Adipocyte (in vitro differentiated cells): ENCODE measurements around the gene LPIN2.
A peak's percentile ranks its signal among the peaks of the same experiment; 100 is the strongest.
"Not testable (repeated sequence)": the region's sequence is repeated elsewhere in the genome, so short reads cannot be mapped to it uniquely, and the experiment has no call there.

Experiments used
- DNase-seq: peaks from one replicate; pipeline ENCODE4 v3.0.0-alpha.2; 2015; ENCODE audit warnings: low read depth
- H3K27me3 ChIP-seq: replicated peaks from 2 replicates; pipeline ENCODE4 v1.7.0; 2013; ENCODE audit warnings: mild to moderate bottlenecking, low read length, moderate library complexity; ENCODE audit not compliant: control insufficient read depth, insufficient read depth
- H3K36me3 ChIP-seq: 2 replicates; pipeline ENCODE4 v1.7.0; 2013; ENCODE audit warnings: low read length, mild to moderate bottlenecking, moderate library complexity; ENCODE audit not compliant: control insufficient read depth, insufficient read depth, severe bottlenecking
- H3K4me1 ChIP-seq: 2 replicates; pipeline ENCODE4 v1.7.0; 2013; ENCODE audit warnings: mild to moderate bottlenecking, low read length, moderate library complexity; ENCODE audit not compliant: control insufficient read depth, insufficient read depth
- H3K4me3 ChIP-seq: 2 replicates; pipeline ENCODE4 v1.7.0; 2013; ENCODE audit warnings: mild to moderate bottlenecking, low read length, moderate library complexity
- H3K9ac ChIP-seq: 2 replicates; pipeline ENCODE4 v1.7.0; 2013; ENCODE audit warnings: mild to moderate bottlenecking, low read length, moderate library complexity
- H3K9me3 ChIP-seq: 2 replicates; pipeline ENCODE4 v1.7.0; 2013; ENCODE audit warnings: mild to moderate bottlenecking, low read length, moderate library complexity; ENCODE audit not compliant: control insufficient read depth

Gene LPIN2

DNA sequence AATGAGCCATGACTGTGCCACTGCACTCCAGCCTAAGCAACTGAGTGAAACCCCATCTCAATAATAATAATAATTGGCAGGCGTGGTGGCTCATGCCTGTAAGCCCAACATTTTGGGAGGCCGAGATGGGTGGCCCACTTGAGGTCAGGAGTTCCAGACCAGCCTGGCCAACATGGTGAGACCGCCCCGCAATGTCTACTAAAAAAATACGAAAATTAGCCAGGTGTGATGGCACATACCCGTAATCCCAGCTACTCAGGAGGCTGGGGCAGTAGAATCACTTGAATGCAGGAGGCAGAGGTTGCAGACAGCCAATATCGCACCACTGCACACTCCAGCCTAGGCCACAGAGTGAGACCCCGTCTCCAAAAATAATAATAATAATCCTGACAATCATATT lies 27.9 kb upstream of the LPIN2 start:
- H3K4me1 ChIP-seq, result peaks cover 5% of the 10 kb centered on the region
- DNase-seq, result no peak
- H3K36me3 ChIP-seq, result no peaks in the 10 kb centered on the region
- H3K9ac ChIP-seq, result no peak overlapping the region
- no peaks in the 10 kb centered on the region for H3K27me3 ChIP-seq
- H3K4me3 ChIP-seq, result no peak overlapping the region
- no peaks in the 10 kb centered on the region for H3K9me3 ChIP-seq

DNA sequence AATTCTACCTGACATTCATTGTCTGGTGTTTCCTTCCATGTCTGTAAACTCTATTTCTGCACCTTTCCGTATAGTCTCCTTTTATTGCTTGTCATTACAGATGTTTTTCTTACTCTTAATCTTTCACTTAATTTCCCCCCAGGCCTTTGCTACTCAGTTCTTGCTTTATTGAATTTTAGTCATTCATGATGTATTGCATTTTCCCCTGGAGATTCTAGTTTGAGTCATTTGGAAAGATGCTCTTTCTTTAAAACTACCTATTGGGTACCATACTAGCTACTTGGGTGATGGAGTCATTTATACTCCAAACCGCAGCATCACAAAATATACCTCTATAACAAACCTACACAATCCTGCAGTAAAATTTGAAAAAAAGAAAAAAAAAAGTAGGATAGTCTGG lies 27.2 kb upstream of the LPIN2 start:
- no peak overlapping the region for H3K4me3 ChIP-seq
- H3K27me3 ChIP-seq, result no peaks in the 10 kb centered on the region
- H3K4me1 ChIP-seq, result peaks cover 5% of the 10 kb centered on the region

DNA sequence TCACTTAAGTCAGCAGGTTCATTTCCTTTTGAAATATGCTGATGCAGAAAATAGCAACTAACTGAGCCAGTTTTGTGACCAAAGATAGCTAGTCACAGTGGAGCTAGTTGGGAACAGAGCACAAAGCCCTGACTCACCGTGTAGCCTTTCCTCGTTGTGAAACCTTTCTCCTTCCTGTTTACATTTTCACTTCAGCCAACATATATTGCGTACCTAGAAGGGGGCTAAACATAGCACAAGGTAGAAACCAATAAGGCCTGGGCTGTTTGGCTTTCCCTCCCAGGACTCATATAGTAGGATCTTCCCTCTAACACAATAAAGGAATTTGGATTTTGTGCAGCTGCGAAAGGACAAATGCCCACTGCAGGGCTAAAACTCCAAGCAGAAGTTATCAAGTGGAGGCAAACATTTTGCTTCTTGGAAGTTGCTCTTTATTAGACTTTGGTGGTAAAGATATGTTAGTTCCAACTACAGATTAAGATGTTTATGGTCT lies 24.5 kb upstream of the LPIN2 start:
- peaks cover 5% of the 10 kb centered on the region for H3K4me1 ChIP-seq
- H3K36me3 ChIP-seq, result no peaks in the 10 kb centered on the region
- no peak overlapping the region for H3K9ac ChIP-seq
- H3K27me3 ChIP-seq, result no peaks in the 10 kb centered on the region
- H3K9me3 ChIP-seq, result no peaks in the 10 kb centered on the region
- DNase-seq, result peak; percentile 75
- no peak overlapping the region for H3K4me3 ChIP-seq

More for the DNA sequence above, 27.2 kb upstream of the LPIN2 start:
- Histone ChIP-seq H3K9me3 (no peaks in the 10 kb centered on the region), H3K9ac (no peak overlapping the region), H3K36me3 (no peaks in the 10 kb centered on the region)
- DNase-seq, result no peak

DNA sequence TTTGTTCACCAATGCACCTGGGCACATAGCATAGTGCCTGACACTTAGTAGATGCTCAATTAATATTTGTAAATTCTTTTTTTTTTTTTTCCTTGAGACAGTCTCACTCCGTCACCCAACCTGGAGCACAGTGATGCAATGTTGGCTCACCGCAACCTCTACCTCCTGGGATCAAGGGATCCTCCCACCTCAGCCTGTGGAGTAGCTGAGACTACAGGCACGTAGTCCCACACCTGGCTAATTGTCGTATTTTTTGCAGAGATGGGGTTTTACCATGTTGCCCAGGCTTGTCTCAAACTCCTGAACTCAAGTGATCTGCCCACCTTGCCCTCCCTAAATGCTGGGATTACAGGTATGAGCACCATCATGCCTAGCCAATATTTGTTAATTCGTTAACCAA lies 23.2 kb upstream of the LPIN2 start:
- Histone ChIP-seq H3K27me3 (no peaks in the 10 kb centered on the region), H3K4me3 (no peak overlapping the region), H3K9ac (no peak overlapping the region), H3K4me1 (peaks cover 5% of the 10 kb centered on the region), H3K9me3 (no peaks in the 10 kb centered on the region), H3K36me3 (no peaks in the 10 kb centered on the region)
- DNase-seq, result no peak

DNA sequence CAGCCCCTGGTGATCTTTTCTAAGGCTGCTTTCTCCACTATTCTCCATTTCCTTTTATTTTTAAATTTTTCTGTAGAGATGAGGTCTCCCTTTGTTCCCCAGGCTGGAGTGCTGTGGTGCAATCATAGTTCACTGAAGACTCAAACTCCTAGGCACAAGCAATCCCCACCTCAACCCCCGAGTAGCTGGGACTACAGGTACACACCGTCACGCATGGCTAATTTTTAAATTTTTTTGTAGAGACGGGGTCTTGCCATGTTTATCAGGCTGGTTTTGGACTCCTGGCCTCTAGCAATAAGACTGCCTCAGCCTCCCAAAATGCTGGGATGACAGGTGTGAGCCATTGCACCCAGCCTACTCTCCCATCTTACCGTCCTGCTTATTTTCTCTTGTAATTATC lies 22.7 kb upstream of the LPIN2 start:
- peaks cover 5% of the 10 kb centered on the region for H3K4me1 ChIP-seq
- no peak overlapping the region for H3K9ac ChIP-seq
- H3K27me3 ChIP-seq, result no peaks in the 10 kb centered on the region
- no peaks in the 10 kb centered on the region for H3K9me3 ChIP-seq
- H3K4me3 ChIP-seq, result no peak overlapping the region
- H3K36me3 ChIP-seq, result no peaks in the 10 kb centered on the region
- DNase-seq, result no peak

DNA sequence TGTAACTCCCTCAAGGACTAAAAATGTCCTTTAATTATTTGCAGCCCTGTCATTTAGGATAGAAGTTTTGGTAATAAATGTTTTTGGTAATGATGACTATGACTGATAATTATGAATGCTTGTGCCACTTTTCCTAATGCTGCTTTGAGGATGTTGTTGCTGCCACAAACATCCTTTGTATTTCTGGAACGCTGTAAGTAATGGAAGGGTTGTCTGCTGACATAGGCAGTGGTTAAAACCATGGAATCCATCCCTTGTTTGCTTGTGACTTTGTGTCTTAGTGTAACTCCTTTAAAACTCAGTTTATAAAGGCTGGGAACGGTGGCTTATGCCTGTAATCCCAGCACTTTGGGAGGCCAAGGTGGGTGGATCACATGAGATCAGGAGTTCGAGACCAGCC lies 19.8 kb upstream of the LPIN2 start:
- DNase-seq, result no peak
- H3K4me3 ChIP-seq, result no peak overlapping the region
- no peaks in the 10 kb centered on the region for H3K9me3 ChIP-seq
- peaks cover 4% of the 10 kb centered on the region for H3K4me1 ChIP-seq
- H3K27me3 ChIP-seq, result no peaks in the 10 kb centered on the region
- no peak overlapping the region for H3K9ac ChIP-seq
- no peaks in the 10 kb centered on the region for H3K36me3 ChIP-seq

DNA sequence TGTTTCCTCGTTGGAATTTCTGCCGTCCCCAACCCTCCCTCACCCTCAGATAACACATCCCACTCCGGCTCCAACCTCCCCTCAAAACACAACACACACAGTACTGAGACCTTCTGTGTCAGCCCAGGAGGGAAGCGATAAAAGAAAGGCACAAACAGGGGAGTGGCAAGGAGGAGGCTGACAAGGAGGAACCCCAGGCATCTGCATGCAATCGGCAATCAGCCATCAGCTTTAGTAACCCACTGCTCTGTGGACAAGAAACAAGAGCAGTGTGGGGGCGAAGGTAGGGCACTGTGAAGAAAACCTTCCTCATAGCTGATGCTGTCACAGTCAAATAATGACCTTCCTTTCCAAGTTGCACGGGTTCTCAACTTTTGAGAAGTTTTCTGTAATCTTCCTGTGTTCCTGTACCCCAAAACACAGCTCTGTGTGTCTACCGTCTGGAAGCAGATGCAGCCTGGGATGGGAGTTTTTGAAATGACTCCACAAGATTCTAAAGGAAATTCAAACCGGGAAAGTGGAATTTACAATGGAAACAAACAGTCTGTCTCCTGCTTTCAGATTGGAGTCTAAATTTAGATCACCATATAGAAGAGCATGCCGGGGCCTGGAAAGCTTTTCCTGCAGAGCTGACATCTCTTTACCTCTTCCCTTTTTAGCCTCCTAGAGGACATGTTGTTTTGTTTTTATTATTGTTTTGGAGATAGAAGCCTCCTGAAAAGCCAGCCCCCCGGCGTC lies 16.4 kb upstream of the LPIN2 start:
- H3K4me1 ChIP-seq, result no peaks in the 10 kb centered on the region
- no peaks in the 10 kb centered on the region for H3K27me3 ChIP-seq
- H3K36me3 ChIP-seq, result no peaks in the 10 kb centered on the region
- no peak overlapping the region for H3K9ac ChIP-seq
- DNase-seq, result peak; percentile 56
- no peak overlapping the region for H3K4me3 ChIP-seq
- H3K9me3 ChIP-seq, result no peaks in the 10 kb centered on the region

DNA sequence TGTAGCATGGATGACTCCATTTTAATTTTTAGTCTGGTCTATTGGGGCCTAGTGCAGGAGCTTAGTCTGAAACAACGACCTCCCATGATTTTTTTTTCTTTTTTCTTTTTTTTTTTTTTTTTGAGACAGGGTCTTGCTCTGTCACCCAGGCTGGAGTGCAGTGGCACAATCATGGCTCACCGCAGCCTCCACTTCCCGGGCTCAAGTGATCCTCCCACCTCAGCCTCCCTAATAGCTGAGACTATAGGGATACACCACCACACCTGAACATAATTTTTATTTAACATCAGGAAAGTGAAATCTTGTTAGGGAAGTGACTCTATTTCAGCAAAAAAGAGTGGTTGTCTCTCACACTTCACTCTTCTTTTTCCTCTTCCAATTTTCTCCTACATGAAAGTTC lies 15.2 kb upstream of the LPIN2 start:
- not testable (repeated sequence) for H3K9ac ChIP-seq, H3K4me3 ChIP-seq, H3K36me3 ChIP-seq, DNase-seq, H3K27me3 ChIP-seq, H3K4me1 ChIP-seq, H3K9me3 ChIP-seq

DNA sequence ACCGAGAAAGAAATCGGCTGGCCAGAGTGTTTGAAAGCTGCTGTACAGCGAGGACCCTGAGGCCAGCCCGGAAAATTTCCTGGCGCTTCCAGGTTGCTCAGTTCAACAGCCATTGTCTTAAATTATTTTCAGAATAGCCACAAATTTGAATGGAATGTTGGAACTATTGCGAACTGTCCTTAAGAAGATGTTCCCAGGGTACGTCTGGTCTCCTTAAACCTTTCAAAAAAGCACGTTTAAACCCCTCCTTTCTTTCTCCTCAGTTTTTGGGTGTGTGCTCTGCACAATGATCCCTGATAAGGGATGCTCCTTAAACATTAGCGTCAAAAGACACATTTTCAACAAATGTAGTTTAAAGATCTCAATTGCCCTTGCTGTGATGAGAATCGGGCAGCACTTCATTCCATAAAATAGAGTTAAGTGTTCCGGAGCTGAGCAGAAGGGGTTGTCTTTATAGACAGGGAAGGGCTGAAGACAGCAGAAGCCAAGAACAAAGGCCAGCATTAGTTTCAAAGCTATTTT lies 14.5 kb upstream of the LPIN2 start:
- no peaks in the 10 kb centered on the region for H3K27me3 ChIP-seq
- no peak for DNase-seq
- no peaks in the 10 kb centered on the region for H3K4me1 ChIP-seq
- H3K9ac ChIP-seq, result no peak overlapping the region
- no peaks in the 10 kb centered on the region for H3K9me3 ChIP-seq
- no peaks in the 10 kb centered on the region for H3K36me3 ChIP-seq
- no peak overlapping the region for H3K4me3 ChIP-seq

DNA sequence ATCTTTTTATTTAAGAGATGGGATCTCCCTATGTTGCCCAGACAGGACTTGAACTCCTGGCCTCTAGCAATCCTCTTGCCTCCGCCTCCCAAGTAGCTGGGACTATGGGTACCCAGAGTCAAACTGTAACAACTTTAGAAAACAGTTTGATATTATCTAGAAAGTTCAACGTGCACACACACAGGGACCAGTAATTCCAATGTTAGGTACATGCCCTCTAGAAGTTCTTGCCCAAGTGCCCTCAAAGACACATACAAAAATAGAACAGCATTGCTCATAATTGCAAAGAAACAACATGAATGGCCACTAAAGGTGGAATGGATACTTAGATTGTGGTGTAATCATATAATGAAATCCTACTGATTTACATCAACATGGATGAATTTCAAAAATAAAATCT lies 12.6 kb upstream of the LPIN2 start:
- H3K27me3 ChIP-seq, result no peaks in the 10 kb centered on the region
- DNase-seq, result no peak
- H3K9ac ChIP-seq, result no peak overlapping the region
- H3K9me3 ChIP-seq, result no peaks in the 10 kb centered on the region
- no peaks in the 10 kb centered on the region for H3K36me3 ChIP-seq
- no peaks in the 10 kb centered on the region for H3K4me1 ChIP-seq
- no peak overlapping the region for H3K4me3 ChIP-seq

DNA sequence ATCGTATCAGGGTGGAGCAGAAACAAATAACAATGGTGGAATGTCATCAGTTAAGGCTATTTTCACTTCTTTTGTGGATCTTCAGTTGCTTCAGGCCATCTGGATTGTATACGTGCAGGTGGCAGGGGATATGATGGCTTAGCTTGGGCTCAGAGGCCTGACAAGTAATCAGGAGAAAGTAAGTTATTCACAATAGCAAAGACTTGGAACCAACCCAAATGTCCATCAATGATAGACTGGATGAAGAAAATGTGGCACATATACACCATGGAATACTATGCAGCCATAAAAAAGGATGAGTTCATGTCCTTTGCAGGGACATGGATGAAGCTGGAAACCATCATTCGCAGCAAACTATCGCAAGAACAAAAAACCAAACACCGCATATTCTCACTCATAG lies 10.7 kb upstream of the LPIN2 start:
- H3K4me1 ChIP-seq, H3K27me3 ChIP-seq, H3K9me3 ChIP-seq, DNase-seq, H3K9ac ChIP-seq, H3K4me3 ChIP-seq, H3K36me3 ChIP-seq: not testable (repeated sequence)
